ENCODE data around the gene MRPL22. TPM values are rescaled to one million over a fixed set of nuclear protein-coding genes. Genes with fewer than 3 reads are reported as not detected.
A peak's percentile ranks its signal among the peaks of the same experiment; 100 is the strongest.
"Not testable (repeated sequence)": the region's sequence is repeated elsewhere in the genome, so short reads cannot be mapped to it uniquely, and the experiment has no call there.

MRPL22 gene
- total RNA-seq, 3 donors from 2014 or later (not counting 1 experiment from before 2014, with no cell fraction given): 30.5 to 38.0 (median 30.9) TPM

- intact Hi-C loops (cut with micrococcal nuclease): no loop called here
- no peak overlapping the region for H3K27ac Mint-ChIP-seq
- WGBS (ENCODE audit: insufficient coverage): 78% methylated on average over 11 of the region's 11 CpGs
- H3K27me3 Mint-ChIP-seq (ENCODE audit: low read depth in 2 of 2): peaks cover 8 to 12% of the 10 kb centered on the region in 2 donors
- H3K9me3 Mint-ChIP-seq: no peaks in the 10 kb centered on the region
- Histone ChIP-seq H3K4me3 (ENCODE audit: low read length) (no peak overlapping the region), H3K4me1 (ENCODE audit: control insufficient read depth, insufficient read depth, low read length) (no peaks in the 10 kb centered on the region), H3K27ac (ENCODE audit: low read length) (no peak overlapping the region), H3K36me3 (ENCODE audit: control insufficient read depth, insufficient read depth, low read length) (no peaks in the 10 kb centered on the region), H3K9me3 (ENCODE audit: control insufficient read depth, insufficient read depth, low read length) (no peaks in the 10 kb centered on the region), H3K27me3 (ENCODE audit: control insufficient read depth, insufficient read depth, low read length) (no peaks in the 10 kb centered on the region)
- TF ChIP-seq, protein P1, sequence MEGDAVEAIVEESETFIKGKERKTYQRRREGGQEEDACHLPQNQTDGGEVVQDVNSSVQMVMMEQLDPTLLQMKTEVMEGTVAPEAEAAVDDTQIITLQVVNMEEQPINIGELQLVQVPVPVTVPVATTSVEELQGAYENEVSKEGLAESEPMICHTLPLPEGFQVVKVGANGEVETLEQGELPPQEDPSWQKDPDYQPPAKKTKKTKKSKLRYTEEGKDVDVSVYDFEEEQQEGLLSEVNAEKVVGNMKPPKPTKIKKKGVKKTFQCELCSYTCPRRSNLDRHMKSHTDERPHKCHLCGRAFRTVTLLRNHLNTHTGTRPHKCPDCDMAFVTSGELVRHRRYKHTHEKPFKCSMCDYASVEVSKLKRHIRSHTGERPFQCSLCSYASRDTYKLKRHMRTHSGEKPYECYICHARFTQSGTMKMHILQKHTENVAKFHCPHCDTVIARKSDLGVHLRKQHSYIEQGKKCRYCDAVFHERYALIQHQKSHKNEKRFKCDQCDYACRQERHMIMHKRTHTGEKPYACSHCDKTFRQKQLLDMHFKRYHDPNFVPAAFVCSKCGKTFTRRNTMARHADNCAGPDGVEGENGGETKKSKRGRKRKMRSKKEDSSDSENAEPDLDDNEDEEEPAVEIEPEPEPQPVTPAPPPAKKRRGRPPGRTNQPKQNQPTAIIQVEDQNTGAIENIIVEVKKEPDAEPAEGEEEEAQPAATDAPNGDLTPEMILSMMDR (IDR thresholded peaks at IDR 0.05): no peak
- H3K4me1 Mint-ChIP-seq: no peaks in the 10 kb centered on the region
- H3K4me3 Mint-ChIP-seq: no peak overlapping the region
- DNase-seq (peak in 1 of 2 donors; percentile 26), ATAC-seq (no peak)
- H3K36me3 Mint-ChIP-seq: no peaks in the 10 kb centered on the region
Measured at GRCh38 chr5:155004138-155004744, 63.4 kb downstream of the MRPL22 start.

DNA sequence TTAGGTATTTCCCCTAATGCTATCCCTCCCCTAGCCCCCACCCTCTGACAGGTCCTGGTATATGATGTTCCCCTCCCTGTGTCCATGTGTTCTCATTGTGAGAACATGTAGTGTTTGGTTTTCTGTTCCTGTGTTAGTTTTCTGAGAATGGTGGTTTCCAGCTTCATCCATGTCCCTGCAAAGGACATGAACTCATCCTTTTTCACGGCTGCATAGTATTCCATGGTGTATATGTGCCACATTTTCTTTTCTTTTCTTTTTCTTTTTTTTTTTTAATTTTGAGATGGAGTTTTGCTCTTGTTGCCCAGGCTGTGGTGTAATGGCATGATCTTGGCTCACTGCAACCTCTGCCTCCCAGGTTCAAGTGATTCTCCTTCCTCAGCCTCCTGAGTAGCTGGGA, 65.4 kb downstream of the MRPL22 start:
- intact Hi-C loops (cut with micrococcal nuclease); DNase-seq; H3K9me3 ChIP-seq (ENCODE audit: control insufficient read depth, insufficient read depth, low read length); H3K9me3 Mint-ChIP-seq; ATAC-seq; H3K36me3 Mint-ChIP-seq; H3K27ac Mint-ChIP-seq; H3K4me3 Mint-ChIP-seq; H3K27me3 ChIP-seq (ENCODE audit: control insufficient read depth, insufficient read depth, low read length); H3K36me3 ChIP-seq (ENCODE audit: control insufficient read depth, insufficient read depth, low read length); H3K4me1 ChIP-seq (ENCODE audit: control insufficient read depth, insufficient read depth, low read length); H3K4me1 Mint-ChIP-seq; H3K27ac ChIP-seq (ENCODE audit: low read length); H3K4me3 ChIP-seq (ENCODE audit: low read length); H3K27me3 Mint-ChIP-seq (ENCODE audit: low read depth in 2 of 2): not testable (repeated sequence)
- WGBS (ENCODE audit: insufficient coverage): 83% methylated on average over 1 of the region's 1 CpG

- H3K9me3 ChIP-seq (ENCODE audit: control insufficient read depth, insufficient read depth, low read length): no peaks in the 10 kb centered on the region
Measured at GRCh38 chr5:155008669-155009068, 67.8 kb downstream of the MRPL22 start.

GRCh38 chr5:155010881-155011280, 70.0 kb downstream of the MRPL22 start:
- Histone ChIP-seq H3K27ac (ENCODE audit: low read length) (no peak overlapping the region), H3K9me3 (ENCODE audit: control insufficient read depth, insufficient read depth, low read length) (no peaks in the 10 kb centered on the region), H3K27me3 (ENCODE audit: control insufficient read depth, insufficient read depth, low read length) (no peaks in the 10 kb centered on the region), H3K4me3 (ENCODE audit: low read length) (no peak overlapping the region), H3K36me3 (ENCODE audit: control insufficient read depth, insufficient read depth, low read length) (no peaks in the 10 kb centered on the region), H3K4me1 (ENCODE audit: control insufficient read depth, insufficient read depth, low read length) (no peaks in the 10 kb centered on the region)
- Mint-ChIP-seq H3K36me3 (no peaks in the 10 kb centered on the region), H3K27me3 (ENCODE audit: low read depth in 2 of 2) (peaks cover 16 to 48% of the 10 kb centered on the region in 2 donors), H3K9me3 (no peaks in the 10 kb centered on the region), H3K27ac (no peak overlapping the region), H3K4me1 (no peaks in the 10 kb centered on the region), H3K4me3 (no peak overlapping the region)
- DNase-seq (no peak), ATAC-seq (no peak)
- TF ChIP-seq, protein P1 (IDR thresholded peaks at IDR 0.05): no peak
- 92% methylated on average over 3 of the region's 3 CpGs for WGBS (ENCODE audit: insufficient coverage)
- intact Hi-C loops (cut with micrococcal nuclease): no loop called here

More at GRCh38 chr5:155008669-155009068, 67.8 kb downstream of the MRPL22 start:
- H3K27ac ChIP-seq (ENCODE audit: low read length): no peak overlapping the region
- no peak overlapping the region for H3K4me3 ChIP-seq (ENCODE audit: low read length)
- H3K4me1 ChIP-seq (ENCODE audit: control insufficient read depth, insufficient read depth, low read length): no peaks in the 10 kb centered on the region
- no peaks in the 10 kb centered on the region for H3K36me3 ChIP-seq (ENCODE audit: control insufficient read depth, insufficient read depth, low read length)
- Mint-ChIP-seq H3K27me3 (ENCODE audit: low read depth in 2 of 2) (peaks cover 12 to 30% of the 10 kb centered on the region in 2 donors), H3K27ac (no peak overlapping the region), H3K9me3 (no peaks in the 10 kb centered on the region), H3K36me3 (no peaks in the 10 kb centered on the region), H3K4me1 (no peaks in the 10 kb centered on the region), H3K4me3 (no peak overlapping the region)
- TF ChIP-seq, protein P1 (IDR thresholded peaks at IDR 0.05): no peak
- intact Hi-C loops (cut with micrococcal nuclease): no loop called here
- no peak for DNase-seq
- WGBS (ENCODE audit: insufficient coverage): 93% methylated on average over 1 of the region's 3 CpGs
- no peak for ATAC-seq
- H3K27me3 ChIP-seq (ENCODE audit: control insufficient read depth, insufficient read depth, low read length): no peaks in the 10 kb centered on the region

Measured in natural killer cell (primary cell).